ENCODE data around the gene BCAS3. TPM values are rescaled to one million over a fixed set of nuclear protein-coding genes. Genes with fewer than 3 reads are reported as not detected.

Gene BCAS3
- total RNA-seq, 2 experiments from 2014 or later: 13.4 to 14.5 TPM

DNA sequence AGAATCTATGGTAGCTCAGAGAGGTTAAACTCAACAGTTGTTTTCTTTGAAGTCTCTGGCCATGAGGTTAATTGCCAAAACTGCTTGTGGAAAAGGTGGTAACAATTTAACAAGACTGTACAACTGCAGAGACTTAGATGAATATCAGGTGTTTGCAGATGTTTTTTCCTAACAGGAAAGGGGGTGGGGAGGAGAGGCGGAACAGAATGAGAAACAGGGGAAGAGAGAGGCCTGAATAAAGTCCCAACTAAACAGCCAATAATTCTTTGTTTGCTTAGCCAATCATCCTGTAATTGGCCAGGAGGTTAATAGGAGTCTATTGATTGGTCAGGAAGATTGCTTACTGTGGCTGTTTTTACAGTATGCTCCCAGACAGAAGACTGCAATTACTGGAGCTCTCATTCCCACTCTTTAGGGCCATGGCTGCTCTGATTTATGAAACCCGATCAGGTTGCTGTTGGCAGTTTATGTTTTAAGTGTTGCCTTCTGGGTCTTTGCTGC is 472.3 kb downstream of the BCAS3 start:
- POLR2A ChIA-PET: interaction anchor here (0.6 kb wide), 1 partner anchor 661 kb away, joined by 8 read pairs; no protein-coding TSS in a partner anchor

DNA sequence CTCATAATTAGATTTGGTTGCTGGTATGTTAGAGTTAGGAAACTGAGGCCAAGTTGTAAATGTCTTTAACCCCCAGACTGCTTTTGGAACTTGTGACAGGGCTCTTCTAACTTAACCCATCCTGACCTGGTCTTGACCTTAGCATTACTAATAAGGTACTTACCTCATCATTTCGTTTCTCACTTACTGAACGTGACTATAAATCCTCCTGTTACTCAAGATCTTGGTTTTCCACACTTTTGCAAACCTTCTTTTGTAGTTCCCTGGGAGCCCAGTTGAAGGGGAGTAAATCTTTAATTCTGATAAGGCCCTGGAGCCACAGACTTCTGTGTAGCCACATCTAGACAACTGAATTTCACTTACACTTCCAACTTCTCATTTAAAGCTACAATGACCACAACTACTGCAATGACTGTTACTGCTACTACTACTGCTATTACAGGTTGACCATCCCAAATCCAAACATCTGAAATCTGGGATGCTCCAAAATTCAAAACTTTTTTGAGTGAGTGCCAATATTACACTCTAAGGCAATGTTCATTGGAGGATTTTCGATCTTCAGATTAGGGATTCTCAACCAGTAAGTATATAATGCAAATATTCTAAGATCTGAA is 473.1 kb downstream of the BCAS3 start:
- TF ChIP-seq CTCF (conservative IDR thresholded peaks at IDR 0.05; ENCODE audit: low read length): no peak
- TF ChIP-seq EZH2phosphoT487 (IDR thresholded peaks at IDR 0.05; ENCODE audit: borderline replicate concordance, low read depth, low read length): no peak
- DNase-seq (ENCODE audit: low spot score): no peak
- H3K36me3 ChIP-seq (ENCODE audit: insufficient read depth, low read length): no peaks in the 10 kb centered on the region
- intact Hi-C loops (cut with micrococcal nuclease; ENCODE audit: unreplicated experiment): no loop called here
- no peak overlapping the region for H3K4me3 ChIP-seq (ENCODE audit: low read depth, low read length, poor library complexity, severe bottlenecking)
- no peaks in the 10 kb centered on the region for H3K9me2 ChIP-seq (ENCODE audit: insufficient read depth, low read length)
- H3K4me2 ChIP-seq (ENCODE audit: low read length): no peak overlapping the region
- BruUV-seq (replicated peaks): no TSS peak
- H3K27ac ChIP-seq (ENCODE audit: low read depth, low read length, poor library complexity, severe bottlenecking): no peak overlapping the region
- ChIA-PET CTCF (ENCODE audit: unreplicated experiment) (no interaction called here), POLR2A (no interaction called here)
- H3K9me3 ChIP-seq (ENCODE audit: low read length): no peaks in the 10 kb centered on the region
- H4K20me1 ChIP-seq (ENCODE audit: insufficient read depth, low read length): no peaks in the 10 kb centered on the region
- H3K79me2 ChIP-seq (ENCODE audit: insufficient read depth, low read depth, low read length): no peaks in the 10 kb centered on the region
- no peak overlapping the region for H2AFZ ChIP-seq (ENCODE audit: low read length)
- no peaks in the 10 kb centered on the region for H3K4me1 ChIP-seq (ENCODE audit: insufficient read depth, low read length, poor library complexity, severe bottlenecking)

More for the DNA sequence above, 472.3 kb downstream of the BCAS3 start:
- H3K4me3 ChIP-seq (ENCODE audit: low read depth, low read length, poor library complexity, severe bottlenecking): no peak overlapping the region
- no peaks in the 10 kb centered on the region for H3K4me1 ChIP-seq (ENCODE audit: insufficient read depth, low read length, poor library complexity, severe bottlenecking)
- intact Hi-C loops (cut with micrococcal nuclease; ENCODE audit: unreplicated experiment): no loop called here
- H3K4me2 ChIP-seq (ENCODE audit: low read length): no peak overlapping the region
- TF ChIP-seq CTCF (conservative IDR thresholded peaks at IDR 0.05; ENCODE audit: low read length): no peak
- no peak for TF ChIP-seq EZH2phosphoT487 (IDR thresholded peaks at IDR 0.05; ENCODE audit: borderline replicate concordance, low read depth, low read length)
- no peaks in the 10 kb centered on the region for H3K9me3 ChIP-seq (ENCODE audit: low read length)
- H4K20me1 ChIP-seq (ENCODE audit: insufficient read depth, low read length): no peaks in the 10 kb centered on the region
- H3K27ac ChIP-seq (ENCODE audit: low read depth, low read length, poor library complexity, severe bottlenecking): no peak overlapping the region
- H3K79me2 ChIP-seq (ENCODE audit: insufficient read depth, low read depth, low read length): no peaks in the 10 kb centered on the region
- CTCF ChIA-PET (ENCODE audit: unreplicated experiment): no interaction called here
- no TSS peak for BruUV-seq (replicated peaks)
- no peak for DNase-seq (ENCODE audit: low spot score)
- H3K9me2 ChIP-seq (ENCODE audit: insufficient read depth, low read length): no peaks in the 10 kb centered on the region
- no peaks in the 10 kb centered on the region for H3K36me3 ChIP-seq (ENCODE audit: insufficient read depth, low read length)
- H2AFZ ChIP-seq (ENCODE audit: low read length): no peak overlapping the region

DNA sequence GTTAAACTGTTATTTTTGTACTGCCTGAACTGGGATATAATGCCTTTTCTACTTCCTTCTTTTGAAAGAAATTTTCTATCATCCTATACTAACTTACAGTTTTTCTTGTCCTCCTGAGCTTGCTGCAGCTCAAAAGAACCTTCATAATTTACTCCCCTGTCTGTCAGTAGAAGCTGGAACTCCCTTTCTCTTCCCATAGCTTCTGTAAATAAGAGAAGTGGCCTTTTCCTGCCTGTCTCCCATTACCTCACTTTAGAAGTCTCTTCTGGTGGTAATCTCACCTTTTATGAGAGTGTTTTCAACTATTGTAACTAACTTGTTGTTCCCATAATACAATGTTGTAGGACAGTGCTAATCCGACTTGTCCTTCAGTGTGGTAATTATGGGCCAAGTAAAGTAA is 475.2 kb downstream of the BCAS3 start:
- H2AFZ ChIP-seq (ENCODE audit: low read length): no peak overlapping the region
- no peaks in the 10 kb centered on the region for H4K20me1 ChIP-seq (ENCODE audit: insufficient read depth, low read length)
- no peaks in the 10 kb centered on the region for H3K36me3 ChIP-seq (ENCODE audit: insufficient read depth, low read length)
- H3K79me2 ChIP-seq (ENCODE audit: insufficient read depth, low read depth, low read length): no peaks in the 10 kb centered on the region
- H3K4me1 ChIP-seq (ENCODE audit: insufficient read depth, low read length, poor library complexity, severe bottlenecking): no peaks in the 10 kb centered on the region
- no TSS peak for BruUV-seq (replicated peaks)
- no peak for DNase-seq (ENCODE audit: low spot score)
- POLR2A ChIA-PET: no interaction called here
- no peaks in the 10 kb centered on the region for H3K9me3 ChIP-seq (ENCODE audit: low read length)
- intact Hi-C loops (cut with micrococcal nuclease; ENCODE audit: unreplicated experiment): no loop called here
- H3K4me3 ChIP-seq (ENCODE audit: low read depth, low read length, poor library complexity, severe bottlenecking): no peak overlapping the region
- no peaks in the 10 kb centered on the region for H3K9me2 ChIP-seq (ENCODE audit: insufficient read depth, low read length)
- CTCF ChIA-PET (ENCODE audit: unreplicated experiment): no interaction called here
- H3K27ac ChIP-seq (ENCODE audit: low read depth, low read length, poor library complexity, severe bottlenecking): no peak overlapping the region
- TF ChIP-seq EZH2phosphoT487 (IDR thresholded peaks at IDR 0.05; ENCODE audit: borderline replicate concordance, low read depth, low read length) (no peak), CTCF (conservative IDR thresholded peaks at IDR 0.05; ENCODE audit: low read length) (no peak)
- no peak overlapping the region for H3K4me2 ChIP-seq (ENCODE audit: low read length)
